ENCODE data around the gene RAB40C. TPM values are rescaled to one million over a fixed set of nuclear protein-coding genes. Genes with fewer than 3 reads are reported as not detected.
A peak's percentile ranks its signal among the peaks of the same experiment; 100 is the strongest.

The RAB40C gene
- total and polyA plus RNA-seq, 4 donors = 25.1 to 58.9 (median 43.9) TPM

DNA sequence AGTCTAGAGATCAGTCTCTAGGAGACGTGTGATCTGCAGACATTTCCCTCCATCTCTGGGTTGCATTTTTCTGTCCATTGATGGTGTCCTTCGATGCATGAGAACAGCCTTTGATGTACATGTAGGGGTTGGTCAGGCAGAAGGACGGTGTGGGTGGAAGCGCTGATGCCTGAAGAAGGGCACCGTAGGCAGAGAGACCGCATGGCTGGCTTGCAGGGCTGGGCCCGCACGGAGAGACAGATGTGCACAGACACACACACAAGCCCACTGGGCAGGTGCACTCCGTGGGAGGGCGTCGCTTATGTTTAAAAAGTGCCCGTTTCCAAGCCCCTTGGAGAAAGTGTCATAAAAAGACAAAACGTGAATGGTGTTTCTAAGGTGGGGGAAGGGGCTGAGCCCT, 25.3 kb downstream of the RAB40C start:
- Histone ChIP-seq H3K36me3 (ENCODE audit: control insufficient read depth in 4 of 4, insufficient read depth in 4 of 4, low read length in 4 of 4) (peaks cover 0 to 9% (median 0%) of the 10 kb centered on the region in 4 donors), H3K4me3 (no peak overlapping the region), H3K9ac (ENCODE audit: insufficient read depth in 1 of 2, low read length in 2 of 2) (no peak overlapping the region), H3K9me3 (ENCODE audit: control insufficient read depth in 4 of 4, insufficient read depth in 3 of 4, low read length in 3 of 4) (peaks cover 0 to 1% (median 0%) of the 10 kb centered on the region in 4 donors), H3K4me1 (ENCODE audit: control insufficient read depth in 5 of 5, insufficient read depth in 5 of 5, low read length in 5 of 5) (peaks cover 0 to 9% (median 0%) of the 10 kb centered on the region in 5 donors), H3K27ac (ENCODE audit: low read depth in 1 of 2, low read length in 1 of 2) (no peak overlapping the region), H3K27me3 (ENCODE audit: control insufficient read depth in 3 of 3, insufficient read depth in 3 of 3, low read length in 2 of 3) (no peaks in the 10 kb centered on the region)
- WGBS, 2 donors = 94 to 95% methylated on average over 13 of the region's 13 CpGs
- ATAC-seq (ENCODE audit: insufficient read depth, low FRiP score) (no peak), DNase-seq (no peak)
- TF ChIP-seq, protein P1, sequence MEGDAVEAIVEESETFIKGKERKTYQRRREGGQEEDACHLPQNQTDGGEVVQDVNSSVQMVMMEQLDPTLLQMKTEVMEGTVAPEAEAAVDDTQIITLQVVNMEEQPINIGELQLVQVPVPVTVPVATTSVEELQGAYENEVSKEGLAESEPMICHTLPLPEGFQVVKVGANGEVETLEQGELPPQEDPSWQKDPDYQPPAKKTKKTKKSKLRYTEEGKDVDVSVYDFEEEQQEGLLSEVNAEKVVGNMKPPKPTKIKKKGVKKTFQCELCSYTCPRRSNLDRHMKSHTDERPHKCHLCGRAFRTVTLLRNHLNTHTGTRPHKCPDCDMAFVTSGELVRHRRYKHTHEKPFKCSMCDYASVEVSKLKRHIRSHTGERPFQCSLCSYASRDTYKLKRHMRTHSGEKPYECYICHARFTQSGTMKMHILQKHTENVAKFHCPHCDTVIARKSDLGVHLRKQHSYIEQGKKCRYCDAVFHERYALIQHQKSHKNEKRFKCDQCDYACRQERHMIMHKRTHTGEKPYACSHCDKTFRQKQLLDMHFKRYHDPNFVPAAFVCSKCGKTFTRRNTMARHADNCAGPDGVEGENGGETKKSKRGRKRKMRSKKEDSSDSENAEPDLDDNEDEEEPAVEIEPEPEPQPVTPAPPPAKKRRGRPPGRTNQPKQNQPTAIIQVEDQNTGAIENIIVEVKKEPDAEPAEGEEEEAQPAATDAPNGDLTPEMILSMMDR (IDR thresholded peaks at IDR 0.05; ENCODE audit: control extremely low read depth, extremely low read depth) = no peak

DNA sequence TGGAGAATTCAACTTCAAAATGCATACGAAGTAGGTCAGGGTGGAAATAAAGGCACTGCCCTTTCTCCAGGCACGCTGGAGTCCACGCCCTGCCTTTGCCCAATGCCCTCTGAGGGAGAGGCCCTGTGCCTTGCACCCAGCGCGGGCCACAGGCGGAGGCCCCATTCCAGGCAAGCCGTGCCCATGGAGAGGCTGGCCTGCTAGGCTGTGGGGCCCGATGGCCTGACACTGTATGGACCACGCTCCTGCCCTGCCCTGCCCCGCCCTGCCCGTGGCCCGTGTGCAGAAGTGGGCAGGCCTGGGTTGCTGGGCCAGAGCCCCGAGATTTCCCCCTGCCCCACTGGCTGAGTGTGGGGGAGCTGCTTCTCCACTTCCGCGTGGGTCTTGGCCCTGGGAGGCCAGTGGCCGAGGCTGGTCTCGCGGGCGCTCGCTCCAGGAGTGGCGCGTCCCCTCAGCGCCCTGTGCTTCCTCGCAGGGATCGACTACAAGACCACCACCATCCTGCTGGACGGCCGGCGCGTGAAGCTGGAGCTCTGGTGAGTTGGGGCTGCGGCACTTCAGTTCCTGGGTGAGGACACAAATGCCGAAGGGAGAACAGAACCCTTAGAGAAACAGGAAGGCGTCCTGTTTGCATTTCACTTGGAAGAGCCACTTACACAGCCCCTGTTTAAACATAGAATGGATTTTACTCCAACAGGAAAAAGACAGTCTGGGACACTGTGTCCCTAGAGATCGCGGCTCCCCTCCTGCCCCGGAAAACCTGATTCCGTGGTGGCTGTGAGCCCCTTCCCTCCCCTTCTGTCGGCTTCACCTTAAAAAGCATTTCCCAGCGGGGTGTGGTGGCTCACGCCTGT, 27.1 kb downstream of the RAB40C start:
- peak overlapping the region in 1 of 2 donors; percentile 96 for H3K27ac ChIP-seq (ENCODE audit: low read depth in 1 of 2, low read length in 1 of 2)
- WGBS, 2 donors = 70 to 88% methylated on average over 39 of the region's 39 CpGs

DNA sequence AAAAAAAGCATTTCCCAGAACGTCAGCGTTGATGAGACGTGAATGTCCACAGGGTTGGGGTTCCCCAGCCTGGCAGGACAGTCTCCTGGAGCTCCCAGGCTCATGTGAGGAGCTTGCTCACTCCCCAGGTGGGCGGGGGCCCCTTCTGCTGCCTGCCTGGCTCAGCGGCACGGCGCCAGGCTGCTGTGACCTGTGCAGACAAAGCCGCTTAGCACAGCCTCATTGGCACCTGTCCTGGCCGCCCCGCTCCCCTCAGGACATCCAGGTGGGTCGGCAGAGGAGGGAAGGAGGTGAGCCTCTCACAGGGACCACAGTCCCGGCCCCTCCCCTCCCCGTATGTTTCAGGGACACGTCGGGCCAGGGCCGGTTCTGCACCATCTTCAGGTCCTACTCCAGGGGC, 28.0 kb downstream of the RAB40C start:
- peaks cover 0 to 9% (median 0%) of the 10 kb centered on the region in 4 donors for H3K36me3 ChIP-seq (ENCODE audit: control insufficient read depth in 4 of 4, insufficient read depth in 4 of 4, low read length in 4 of 4)
- no peak for ATAC-seq (ENCODE audit: insufficient read depth, low FRiP score)
- H3K4me1 ChIP-seq (ENCODE audit: control insufficient read depth in 5 of 5, insufficient read depth in 5 of 5, low read length in 5 of 5) = peaks cover 0 to 9% (median 8%) of the 10 kb centered on the region in 5 donors
- no peak overlapping the region for H3K9ac ChIP-seq (ENCODE audit: insufficient read depth in 1 of 2, low read length in 2 of 2)
- H3K27me3 ChIP-seq (ENCODE audit: control insufficient read depth in 3 of 3, insufficient read depth in 3 of 3, low read length in 2 of 3) = no peaks in the 10 kb centered on the region
- TF ChIP-seq, protein P1 (IDR thresholded peaks at IDR 0.05; ENCODE audit: control extremely low read depth, extremely low read depth) = no peak
- DNase-seq = no peak
- H3K9me3 ChIP-seq (ENCODE audit: control insufficient read depth in 4 of 4, insufficient read depth in 3 of 4, low read length in 3 of 4) = peaks cover 0 to 1% (median 0%) of the 10 kb centered on the region in 4 donors
- WGBS, 2 donors = 74 to 88% methylated on average over 16 of the region's 16 CpGs
- peak overlapping the region; percentile 8 for H3K4me3 ChIP-seq
- H3K27ac ChIP-seq (ENCODE audit: low read depth in 1 of 2, low read length in 1 of 2) = peak overlapping the region in 1 of 2 donors; percentile 84

More for the DNA sequence above, 27.1 kb downstream of the RAB40C start:
- Histone ChIP-seq H3K4me3 (no peak overlapping the region), H3K4me1 (ENCODE audit: control insufficient read depth in 5 of 5, insufficient read depth in 5 of 5, low read length in 5 of 5) (peaks cover 0 to 9% (median 4%) of the 10 kb centered on the region in 5 donors), H3K36me3 (ENCODE audit: control insufficient read depth in 4 of 4, insufficient read depth in 4 of 4, low read length in 4 of 4) (peaks cover 0 to 9% (median 0%) of the 10 kb centered on the region in 4 donors), H3K9ac (ENCODE audit: insufficient read depth in 1 of 2, low read length in 2 of 2) (no peak overlapping the region), H3K9me3 (ENCODE audit: control insufficient read depth in 4 of 4, insufficient read depth in 3 of 4, low read length in 3 of 4) (peaks cover 0 to 1% (median 0%) of the 10 kb centered on the region in 4 donors), H3K27me3 (ENCODE audit: control insufficient read depth in 3 of 3, insufficient read depth in 3 of 3, low read length in 2 of 3) (no peaks in the 10 kb centered on the region)
- peak; percentile 73 for ATAC-seq (ENCODE audit: insufficient read depth, low FRiP score)
- peak; percentile 29 to 67 (median 47) for DNase-seq
- TF ChIP-seq, protein P1 (IDR thresholded peaks at IDR 0.05; ENCODE audit: control extremely low read depth, extremely low read depth) = no peak

Data from lung (tissue), 12 donors.